ENCODE measurements around the gene HERC6.

HERC6 gene

DNA sequence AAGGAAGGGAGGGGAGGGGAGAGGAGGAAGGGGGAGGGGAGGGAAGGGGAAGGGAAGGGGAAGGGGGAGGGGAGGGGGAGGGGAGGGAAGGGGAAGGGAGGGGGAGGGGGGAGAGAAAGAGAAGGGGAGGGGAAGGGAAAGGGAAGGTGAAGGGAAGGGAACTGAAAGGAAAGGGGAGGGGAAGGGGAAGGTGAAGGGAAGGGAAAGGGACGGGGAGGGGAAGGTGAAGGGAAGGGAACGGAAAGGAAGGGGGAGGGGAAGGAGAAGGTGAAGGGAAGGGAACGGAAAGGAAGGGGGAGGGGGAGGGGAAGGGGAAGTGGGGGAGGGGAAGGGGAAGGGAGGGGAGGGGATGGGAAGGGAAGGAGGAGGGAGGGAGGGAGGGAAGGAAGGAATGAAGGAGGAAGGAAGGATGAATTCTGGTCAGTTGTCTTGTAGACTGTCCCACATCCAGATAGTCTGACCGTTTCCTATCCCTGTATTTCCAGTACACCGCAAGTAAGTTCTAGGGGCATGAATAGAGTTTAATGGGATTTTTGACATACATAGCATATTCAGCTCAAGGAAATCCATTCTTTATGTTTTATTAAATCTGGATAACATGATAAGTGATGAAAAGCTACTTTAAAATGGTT, 98.7 kb downstream of the HERC6 start:
- no peaks in the 10 kb centered on the region for H3K4me1 ChIP-seq (ENCODE audit: insufficient read depth, low read length)
- no peak overlapping the region for H3K9ac ChIP-seq (ENCODE audit: low read depth, low read length)
- H3K27ac ChIP-seq (ENCODE audit: low read length): no peak overlapping the region
- H3K9me3 ChIP-seq (ENCODE audit: insufficient read depth, low read depth, low read length): no peaks in the 10 kb centered on the region
- no peaks in the 10 kb centered on the region for H3K27me3 ChIP-seq (ENCODE audit: insufficient read depth, low read length)
- no peak overlapping the region for H3K4me3 ChIP-seq (ENCODE audit: low read length)
- H3K36me3 ChIP-seq (ENCODE audit: insufficient read depth, low read depth, low read length): peaks cover 3% of the 10 kb centered on the region

DNA sequence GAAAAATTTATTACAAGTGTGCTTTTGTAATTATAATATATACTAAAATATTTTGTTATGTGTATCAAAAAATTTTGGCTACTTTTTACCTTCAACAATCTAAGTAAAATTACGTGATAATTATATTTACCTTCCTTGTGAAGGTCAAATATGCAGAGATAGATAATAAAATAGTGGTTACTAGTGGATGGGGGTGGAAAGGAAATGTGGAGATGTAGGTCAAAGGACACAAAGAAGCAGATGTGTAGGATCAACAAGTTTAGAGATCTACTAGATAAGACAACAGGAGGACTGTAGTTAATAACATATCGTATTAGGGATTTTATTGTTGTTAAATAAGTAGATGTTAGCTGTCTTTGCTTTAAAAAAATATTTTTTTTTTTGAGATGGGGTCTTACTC, 99.6 kb downstream of the HERC6 start:
- H3K4me1 ChIP-seq (ENCODE audit: insufficient read depth, low read length): no peaks in the 10 kb centered on the region
- no peaks in the 10 kb centered on the region for H3K9me3 ChIP-seq (ENCODE audit: insufficient read depth, low read depth, low read length)
- no peaks in the 10 kb centered on the region for H3K27me3 ChIP-seq (ENCODE audit: insufficient read depth, low read length)
- H3K9ac ChIP-seq (ENCODE audit: low read depth, low read length): no peak overlapping the region
- no peak overlapping the region for H3K27ac ChIP-seq (ENCODE audit: low read length)
- no peak overlapping the region for H3K4me3 ChIP-seq (ENCODE audit: low read length)
- no peaks in the 10 kb centered on the region for H3K36me3 ChIP-seq (ENCODE audit: insufficient read depth, low read depth, low read length)

DNA sequence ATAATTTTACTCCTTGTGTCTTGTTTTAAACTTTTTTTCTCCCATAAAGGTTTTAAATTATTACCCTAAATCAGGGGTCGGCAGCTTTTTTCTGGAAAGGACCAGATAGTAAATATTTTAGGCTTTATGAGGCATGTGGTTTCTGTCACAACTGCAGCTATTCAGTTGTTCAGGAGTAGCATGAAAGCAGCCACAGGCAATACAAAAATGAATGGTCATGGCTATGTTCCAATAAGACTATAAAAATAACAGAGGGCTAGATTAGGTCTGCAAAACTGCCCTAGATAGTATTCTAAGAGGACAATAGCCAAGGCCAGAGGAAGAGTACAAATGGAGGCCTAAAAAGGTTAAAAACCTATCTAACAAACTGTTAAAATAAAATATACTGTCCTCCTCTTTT, 102.9 kb downstream of the HERC6 start:
- H3K9ac ChIP-seq (ENCODE audit: low read depth, low read length): no peak overlapping the region

DNA sequence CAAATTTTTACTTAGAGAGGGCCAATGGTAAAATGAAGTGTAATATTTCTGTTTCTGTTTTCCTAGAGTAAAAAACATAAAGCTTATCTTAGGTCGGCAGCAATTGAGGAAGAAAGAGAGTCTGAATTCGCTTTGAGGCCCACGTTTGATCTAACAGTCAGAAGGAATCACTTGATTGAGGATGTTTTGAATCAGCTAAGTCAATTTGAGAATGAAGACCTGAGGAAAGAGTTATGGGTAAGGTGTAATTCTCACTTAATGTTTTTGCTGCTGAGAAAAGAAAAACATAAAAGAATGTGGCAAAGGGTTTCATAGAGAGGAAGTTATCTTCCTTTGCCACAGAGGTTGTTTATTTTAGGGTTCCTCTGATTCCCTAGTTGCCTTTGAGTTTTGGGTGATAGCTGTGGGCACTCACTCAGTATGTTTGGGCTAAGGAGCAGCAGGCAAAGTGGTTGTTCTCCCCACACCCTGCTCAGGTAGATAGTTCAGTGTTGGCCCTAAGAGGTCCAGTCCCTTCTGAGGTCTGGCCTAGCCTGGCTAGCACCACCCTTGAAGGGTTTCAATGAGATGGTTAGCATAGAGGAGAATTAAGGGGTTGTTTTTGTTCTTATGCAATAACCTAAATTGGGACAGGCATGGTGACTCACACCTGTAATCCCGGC, 110.6 kb downstream of the HERC6 start:
- Histone ChIP-seq H3K27ac (ENCODE audit: low read length) (no peak overlapping the region), H3K9ac (ENCODE audit: low read depth, low read length) (no peak overlapping the region), H3K4me1 (ENCODE audit: insufficient read depth, low read length) (no peaks in the 10 kb centered on the region), H3K9me3 (ENCODE audit: insufficient read depth, low read depth, low read length) (no peaks in the 10 kb centered on the region), H3K4me3 (ENCODE audit: low read length) (no peak overlapping the region), H3K27me3 (ENCODE audit: insufficient read depth, low read length) (no peaks in the 10 kb centered on the region), H3K36me3 (ENCODE audit: insufficient read depth, low read depth, low read length) (no peaks in the 10 kb centered on the region)

More for the DNA sequence above, 102.9 kb downstream of the HERC6 start:
- Histone ChIP-seq H3K27me3 (ENCODE audit: insufficient read depth, low read length) (no peaks in the 10 kb centered on the region), H3K4me3 (ENCODE audit: low read length) (no peak overlapping the region), H3K4me1 (ENCODE audit: insufficient read depth, low read length) (no peaks in the 10 kb centered on the region), H3K27ac (ENCODE audit: low read length) (no peak overlapping the region), H3K9me3 (ENCODE audit: insufficient read depth, low read depth, low read length) (no peaks in the 10 kb centered on the region), H3K36me3 (ENCODE audit: insufficient read depth, low read depth, low read length) (no peaks in the 10 kb centered on the region)

All from iPS-20b (cell line).